Tibial artery (tissue), 4 donors: ENCODE measurements around the gene ZNF451.

Source experiments
- DNase-seq, 2 donors: peaks; one replicate each; pipeline ENCODE4 v3.0.0-alpha.2; 2019
- H3K27ac ChIP-seq, 2 donors: fragments of 200-600 bp; sonication (generic) in 1 of 2; 1 replicate in 1 of 2; 2 replicates in 1 of 2; pipeline ENCODE4 v1.5.1; 2018 to 2019; ENCODE audit warnings: mild to moderate bottlenecking in 1 of 2
- H3K27me3 ChIP-seq, 2 donors: fragments of 200-600 bp; sonication (generic) in 1 of 2; one replicate each; pipeline versions ENCODE4 v1.5.1 to v1.6.0; 2016 to 2019
- H3K36me3 ChIP-seq, 3 donors: fragments of 200-600 bp; sonication (generic) in 2 of 3; one replicate each; pipeline ENCODE4 v1.5.1; 2016 to 2019; ENCODE audit warnings: mild to moderate bottlenecking in 2 of 3
- H3K4me1 ChIP-seq, 4 donors: fragments of 200-600 bp; sonication (generic) in 2 of 4; 1 replicate in 3 of 4; 2 replicates in 1 of 4; pipeline ENCODE4 v1.5.1; 2016 to 2019
- H3K4me3 ChIP-seq, 2 donors: fragments of 200-600 bp; sonication (generic) in 1 of 2; 1 replicate in 1 of 2; 2 replicates in 1 of 2; pipeline ENCODE4 v1.5.1; 2018 to 2019; ENCODE audit warnings: mild to moderate bottlenecking in 2 of 2
- H3K9me3 ChIP-seq, 3 donors: fragments of 200-600 bp; sonication (generic) in 1 of 3; one replicate each; pipeline ENCODE4 v1.5.1; 2016 to 2019
- CTCF ChIP-seq, 2 experiments: fragments of 200-600 bp in 1 of 2; fragments of 450-650 bp in 1 of 2; IDR thresholded peaks; one replicate each; pipeline ENCODE4 v1.5.1; 2017 to 2019; ENCODE audit warnings: antibody characterized with exemption in 2 of 2, mild to moderate bottlenecking in 1 of 2, moderate library complexity in 1 of 2
- intact Hi-C: fragments of 100-400 bp; cut with DNase I; formaldehyde crosslinking; loops from one replicate; pipeline ENCODE4 v1.15.0; 2023; ENCODE audit warnings: low total_unique reads

ZNF451 gene

GRCh38 chr6:57134954-57135353 lies 45.0 kb downstream of the ZNF451 start:
- no peak overlapping the region for H3K4me3 ChIP-seq
- DNase-seq = no peak
- no peaks in the 10 kb centered on the region for H3K27me3 ChIP-seq
- H3K9me3 ChIP-seq = no peaks in the 10 kb centered on the region
- H3K36me3 ChIP-seq = peaks cover 18 to 29% (median 21%) of the 10 kb centered on the region in 3 donors
- intact Hi-C loops = no loop called here
- H3K4me1 ChIP-seq = peaks cover 0 to 14% (median 5%) of the 10 kb centered on the region in 4 donors
- H3K27ac ChIP-seq = no peak overlapping the region
- no peak for TF ChIP-seq CTCF (IDR thresholded peaks at IDR 0.05)

- no peak for TF ChIP-seq CTCF (IDR thresholded peaks at IDR 0.05)
- Histone ChIP-seq H3K9me3 (no peaks in the 10 kb centered on the region), H3K36me3 (peaks cover 18 to 29% (median 21%) of the 10 kb centered on the region in 3 donors), H3K4me1 (peaks cover 0 to 6% (median 3%) of the 10 kb centered on the region in 4 donors), H3K27ac (no peak overlapping the region), H3K27me3 (no peaks in the 10 kb centered on the region), H3K4me3 (no peak overlapping the region)
- no peak for DNase-seq
- intact Hi-C loops = no loop called here
These were observed 45.9 kb downstream of the ZNF451 start for GRCh38 chr6:57135885-57136284.

- Histone ChIP-seq H3K36me3 (peaks cover 26 to 42% (median 30%) of the 10 kb centered on the region in 3 donors), H3K9me3 (no peaks in the 10 kb centered on the region), H3K27me3 (no peaks in the 10 kb centered on the region), H3K4me3 (no peak overlapping the region), H3K4me1 (no peaks in the 10 kb centered on the region), H3K27ac (no peak overlapping the region)
- no peak for DNase-seq
- intact Hi-C loops = no loop called here
- no peak for TF ChIP-seq CTCF (IDR thresholded peaks at IDR 0.05)
These were observed 47.4 kb downstream of the ZNF451 start for GRCh38 chr6:57137350-57137749.

- Histone ChIP-seq H3K4me1 (no peaks in the 10 kb centered on the region), H3K27ac (no peak overlapping the region), H3K4me3 (no peak overlapping the region), H3K36me3 (peaks cover 30 to 47% (median 34%) of the 10 kb centered on the region in 3 donors), H3K27me3 (no peaks in the 10 kb centered on the region), H3K9me3 (no peaks in the 10 kb centered on the region)
- intact Hi-C loops = no loop called here
- no peak for TF ChIP-seq CTCF (IDR thresholded peaks at IDR 0.05)
- DNase-seq = no peak
These were observed 48.0 kb downstream of the ZNF451 start for GRCh38 chr6:57138026-57138425.

- no peak overlapping the region for H3K27ac ChIP-seq
- H3K4me1 ChIP-seq = no peaks in the 10 kb centered on the region
- H3K9me3 ChIP-seq = no peaks in the 10 kb centered on the region
- H3K4me3 ChIP-seq = no peak overlapping the region
- H3K27me3 ChIP-seq = no peaks in the 10 kb centered on the region
- peaks cover 20 to 52% (median 30%) of the 10 kb centered on the region in 3 donors for H3K36me3 ChIP-seq
- no peak for DNase-seq
- intact Hi-C loops = no loop called here
- no peak for TF ChIP-seq CTCF (IDR thresholded peaks at IDR 0.05)
These were observed 51.6 kb downstream of the ZNF451 start for GRCh38 chr6:57141451-57142177.
